Measurements from ENCODE around the gene MALRD1.

The MALRD1 gene

GRCh38 chr10:19451356-19451755 is 402.8 kb downstream of the MALRD1 start:
- no peak for DNase-seq (ENCODE audit: low spot score)
- TF ChIP-seq CTCF (conservative IDR thresholded peaks at IDR 0.05; ENCODE audit: low read depth): no peak
- H3K27ac ChIP-seq: no peak overlapping the region
- CTCF ChIA-PET: no interaction called here
- POLR2A ChIA-PET (ENCODE audit: low non-redundant PET): no interaction called here

- no peak overlapping the region for H3K27ac ChIP-seq
- no peak for TF ChIP-seq CTCF (conservative IDR thresholded peaks at IDR 0.05; ENCODE audit: low read depth)
- DNase-seq (ENCODE audit: low spot score): no peak
- CTCF ChIA-PET: no interaction called here
- POLR2A ChIA-PET (ENCODE audit: low non-redundant PET): no interaction called here
Measured at GRCh38 chr10:19451937-19452336, 403.3 kb downstream of the MALRD1 start.

- CTCF ChIA-PET: no interaction called here
- POLR2A ChIA-PET (ENCODE audit: low non-redundant PET): no interaction called here
- no peak for TF ChIP-seq CTCF (conservative IDR thresholded peaks at IDR 0.05; ENCODE audit: low read depth)
- no peak for DNase-seq (ENCODE audit: low spot score)
- H3K27ac ChIP-seq: no peak overlapping the region
Measured at GRCh38 chr10:19453967-19454366, 405.4 kb downstream of the MALRD1 start.

- no peak for DNase-seq (ENCODE audit: low spot score)
- TF ChIP-seq CTCF (conservative IDR thresholded peaks at IDR 0.05; ENCODE audit: low read depth): no peak
- POLR2A ChIA-PET (ENCODE audit: low non-redundant PET): no interaction called here
- H3K27ac ChIP-seq: no peak overlapping the region
- CTCF ChIA-PET: no interaction called here
Measured at GRCh38 chr10:19461588-19461987, 413.0 kb downstream of the MALRD1 start.

- ChIA-PET POLR2A (ENCODE audit: low non-redundant PET) (no interaction called here), CTCF (no interaction called here)
- DNase-seq (ENCODE audit: low spot score): no peak
- H3K27ac ChIP-seq: no peak overlapping the region
- TF ChIP-seq CTCF (conservative IDR thresholded peaks at IDR 0.05; ENCODE audit: low read depth): no peak
Measured at GRCh38 chr10:19466709-19467108, 418.1 kb downstream of the MALRD1 start.

- no peak for DNase-seq (ENCODE audit: low spot score)
- ChIA-PET POLR2A (ENCODE audit: low non-redundant PET) (no interaction called here), CTCF (no interaction called here)
- no peak for TF ChIP-seq CTCF (conservative IDR thresholded peaks at IDR 0.05; ENCODE audit: low read depth)
- no peak overlapping the region for H3K27ac ChIP-seq
Measured at GRCh38 chr10:19468413-19468812, 419.8 kb downstream of the MALRD1 start.

GRCh38 chr10:19469521-19469920 is 420.9 kb downstream of the MALRD1 start:
- ChIA-PET CTCF (no interaction called here), POLR2A (ENCODE audit: low non-redundant PET) (no interaction called here)
- no peak for TF ChIP-seq CTCF (conservative IDR thresholded peaks at IDR 0.05; ENCODE audit: low read depth)
- DNase-seq (ENCODE audit: low spot score): no peak
- H3K27ac ChIP-seq: no peak overlapping the region
